Measurements from ENCODE around the gene CRLF1. TPM values are rescaled to one million over a fixed set of nuclear protein-coding genes. Genes with fewer than 3 reads are reported as not detected.

Gene CRLF1
- total RNA-seq, 1 donor from 2014 or later: 2.6 TPM

GRCh38 chr19:18618236-18618635 is 11.6 kb upstream of the CRLF1 start:
- H3K36me3 ChIP-seq (ENCODE audit: control insufficient read depth in 3 of 3, insufficient read depth in 3 of 3, low read length in 3 of 3): no peaks in the 10 kb centered on the region
- no peak overlapping the region for H3K4me3 ChIP-seq (ENCODE audit: low read length in 3 of 3)
- no peaks in the 10 kb centered on the region for H3K9me3 ChIP-seq (ENCODE audit: control insufficient read depth in 3 of 3, low read length in 3 of 3)
- H3K9ac ChIP-seq (ENCODE audit: low read depth in 1 of 3, low read length in 3 of 3): no peak overlapping the region
- H3K4me1 ChIP-seq (ENCODE audit: control insufficient read depth in 3 of 3, insufficient read depth in 3 of 3, low read length in 3 of 3): no peaks in the 10 kb centered on the region
- H3K27me3 ChIP-seq (ENCODE audit: control insufficient read depth in 3 of 3, insufficient read depth in 3 of 3, low read length in 3 of 3): peaks cover 18 to 30% (median 19%) of the 10 kb centered on the region in 3 donors
- no peak overlapping the region for H3K27ac ChIP-seq (ENCODE audit: low read depth, low read length)

DNA sequence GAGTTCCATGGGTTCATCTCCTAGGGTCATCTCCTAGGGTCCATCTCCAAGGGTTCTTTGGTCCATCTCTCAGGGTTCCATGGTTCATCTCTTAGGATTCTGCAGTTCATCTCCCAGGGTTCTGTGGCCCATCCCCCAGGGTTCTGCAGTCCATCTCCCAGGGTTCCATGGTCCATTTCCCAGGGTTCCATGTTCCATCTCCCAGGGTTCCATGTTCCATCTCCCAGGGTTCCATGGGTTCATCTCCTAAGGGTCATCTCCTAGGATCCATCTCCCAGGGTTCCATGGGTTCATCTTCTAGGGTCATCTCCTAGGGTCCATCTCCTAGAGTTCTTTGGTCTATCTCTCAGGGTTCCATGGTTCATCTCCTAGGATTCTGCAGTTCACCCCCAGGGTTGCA is 11.0 kb upstream of the CRLF1 start:
- Histone ChIP-seq H3K9me3 (ENCODE audit: control insufficient read depth in 3 of 3, low read length in 3 of 3) (no peaks in the 10 kb centered on the region), H3K9ac (ENCODE audit: low read depth in 1 of 3, low read length in 3 of 3) (no peak overlapping the region), H3K27ac (ENCODE audit: low read depth, low read length) (no peak overlapping the region), H3K36me3 (ENCODE audit: control insufficient read depth in 3 of 3, insufficient read depth in 3 of 3, low read length in 3 of 3) (no peaks in the 10 kb centered on the region), H3K27me3 (ENCODE audit: control insufficient read depth in 3 of 3, insufficient read depth in 3 of 3, low read length in 3 of 3) (peaks cover 20 to 36% (median 25%) of the 10 kb centered on the region in 3 donors), H3K4me3 (ENCODE audit: low read length in 3 of 3) (no peak overlapping the region), H3K4me1 (ENCODE audit: control insufficient read depth in 3 of 3, insufficient read depth in 3 of 3, low read length in 3 of 3) (peaks cover under 1 to 5% (median 4%) of the 10 kb centered on the region in 3 donors)

DNA sequence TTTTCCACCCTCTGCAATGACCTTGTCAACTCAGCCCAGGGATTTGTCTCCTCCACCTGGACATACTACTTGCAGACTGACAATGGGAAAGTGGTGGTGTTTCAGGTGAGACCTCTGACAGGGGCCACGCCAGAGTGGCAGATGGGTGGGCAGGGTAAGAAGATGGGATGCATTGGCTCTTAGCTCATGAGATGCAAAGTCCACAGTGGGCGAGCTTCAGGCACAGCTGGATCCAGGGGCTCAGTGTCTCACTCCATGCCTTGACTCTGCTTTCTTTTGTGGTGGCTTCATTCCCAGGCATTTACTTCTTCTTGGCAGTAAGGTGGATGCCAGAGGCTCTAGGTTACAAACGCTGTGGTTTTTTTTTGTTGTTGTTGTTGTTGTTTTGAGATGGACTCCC is 9.4 kb upstream of the CRLF1 start:
- Histone ChIP-seq H3K4me1 (ENCODE audit: control insufficient read depth in 3 of 3, insufficient read depth in 3 of 3, low read length in 3 of 3) (peaks cover 12 to 16% (median 13%) of the 10 kb centered on the region in 3 donors), H3K4me3 (ENCODE audit: low read length in 3 of 3) (no peak overlapping the region), H3K9me3 (ENCODE audit: control insufficient read depth in 3 of 3, low read length in 3 of 3) (no peaks in the 10 kb centered on the region), H3K27ac (ENCODE audit: low read depth, low read length) (no peak overlapping the region), H3K27me3 (ENCODE audit: control insufficient read depth in 3 of 3, insufficient read depth in 3 of 3, low read length in 3 of 3) (peaks cover 33 to 49% (median 39%) of the 10 kb centered on the region in 3 donors), H3K9ac (ENCODE audit: low read depth in 1 of 3, low read length in 3 of 3) (no peak overlapping the region), H3K36me3 (ENCODE audit: control insufficient read depth in 3 of 3, insufficient read depth in 3 of 3, low read length in 3 of 3) (no peaks in the 10 kb centered on the region)

- no peak overlapping the region for H3K9ac ChIP-seq (ENCODE audit: low read depth in 1 of 3, low read length in 3 of 3)
- peaks cover 12 to 19% (median 13%) of the 10 kb centered on the region in 3 donors for H3K4me1 ChIP-seq (ENCODE audit: control insufficient read depth in 3 of 3, insufficient read depth in 3 of 3, low read length in 3 of 3)
- H3K4me3 ChIP-seq (ENCODE audit: low read length in 3 of 3): no peak overlapping the region
- peaks cover 53 to 70% (median 58%) of the 10 kb centered on the region in 3 donors for H3K27me3 ChIP-seq (ENCODE audit: control insufficient read depth in 3 of 3, insufficient read depth in 3 of 3, low read length in 3 of 3)
- no peaks in the 10 kb centered on the region for H3K9me3 ChIP-seq (ENCODE audit: control insufficient read depth in 3 of 3, low read length in 3 of 3)
- no peaks in the 10 kb centered on the region for H3K36me3 ChIP-seq (ENCODE audit: control insufficient read depth in 3 of 3, insufficient read depth in 3 of 3, low read length in 3 of 3)
- H3K27ac ChIP-seq (ENCODE audit: low read depth, low read length): no peak overlapping the region
These were observed 7.1 kb upstream of the CRLF1 start for GRCh38 chr19:18613589-18614234.

DNA sequence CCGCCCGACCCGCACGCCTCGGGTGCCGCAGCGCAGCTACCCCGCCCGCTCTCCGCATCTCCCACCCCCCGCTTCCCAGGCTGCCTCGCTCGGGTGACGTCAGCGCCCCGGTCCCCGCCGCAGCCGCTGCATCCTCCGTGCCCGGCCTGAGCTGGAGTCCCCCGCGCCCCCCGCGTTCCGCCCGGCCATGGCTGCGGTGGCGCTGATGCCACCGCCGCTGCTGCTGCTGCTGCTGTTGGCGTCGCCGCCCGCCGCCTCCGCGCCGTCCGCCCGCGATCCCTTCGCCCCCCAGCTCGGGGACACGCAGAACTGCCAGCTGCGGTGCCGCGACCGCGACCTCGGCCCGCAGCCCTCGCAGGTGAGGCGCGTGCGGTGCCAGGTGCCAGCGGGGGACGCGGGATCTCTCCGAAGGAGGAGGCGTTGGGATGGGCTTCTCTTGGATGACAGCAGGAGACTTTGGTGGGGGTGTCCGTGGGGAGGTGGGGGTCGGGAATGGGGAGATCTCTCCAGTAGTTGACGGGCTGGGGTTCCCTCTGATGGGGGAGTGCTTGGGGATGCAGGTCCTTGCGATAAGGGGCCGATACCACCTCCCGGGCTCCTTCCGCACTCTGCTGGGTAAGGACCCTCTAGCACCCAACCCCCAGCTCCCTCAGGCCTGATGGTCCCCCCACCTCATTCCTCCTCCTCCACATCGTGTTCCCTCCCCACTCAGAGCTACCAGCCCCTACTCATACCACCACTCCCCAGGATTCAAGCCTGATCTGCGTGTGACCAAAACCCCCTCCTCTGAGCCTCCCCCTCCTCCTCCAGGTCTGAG is 6.4 kb upstream of the CRLF1 start, which contains the start of gene TMEM59L:
TMEM59L (plus strand) TSS at position 99 of the 817 bp plus-strand sequence; CDS start at position 188, 89 bp downstream.
- peaks cover 12 to 19% (median 13%) of the 10 kb centered on the region in 3 donors for H3K4me1 ChIP-seq (ENCODE audit: control insufficient read depth in 3 of 3, insufficient read depth in 3 of 3, low read length in 3 of 3)
- H3K27ac ChIP-seq (ENCODE audit: low read depth, low read length): no peak within 1 kb of the TSS
- H3K36me3 ChIP-seq (ENCODE audit: control insufficient read depth in 3 of 3, insufficient read depth in 3 of 3, low read length in 3 of 3): no peaks in the 10 kb centered on the region
- H3K9me3 ChIP-seq (ENCODE audit: control insufficient read depth in 3 of 3, low read length in 3 of 3): no peaks in the 10 kb centered on the region
- peak within 1 kb of the TSS in 1 of 3 donors; percentile 40 for H3K9ac ChIP-seq (ENCODE audit: low read depth in 1 of 3, low read length in 3 of 3)
- H3K4me3 ChIP-seq (ENCODE audit: low read length in 3 of 3): peak within 1 kb of the TSS in 2 of 3 donors; percentile 54 to 63
- peaks cover 60 to 77% (median 65%) of the 10 kb centered on the region in 3 donors for H3K27me3 ChIP-seq (ENCODE audit: control insufficient read depth in 3 of 3, insufficient read depth in 3 of 3, low read length in 3 of 3)

DNA sequence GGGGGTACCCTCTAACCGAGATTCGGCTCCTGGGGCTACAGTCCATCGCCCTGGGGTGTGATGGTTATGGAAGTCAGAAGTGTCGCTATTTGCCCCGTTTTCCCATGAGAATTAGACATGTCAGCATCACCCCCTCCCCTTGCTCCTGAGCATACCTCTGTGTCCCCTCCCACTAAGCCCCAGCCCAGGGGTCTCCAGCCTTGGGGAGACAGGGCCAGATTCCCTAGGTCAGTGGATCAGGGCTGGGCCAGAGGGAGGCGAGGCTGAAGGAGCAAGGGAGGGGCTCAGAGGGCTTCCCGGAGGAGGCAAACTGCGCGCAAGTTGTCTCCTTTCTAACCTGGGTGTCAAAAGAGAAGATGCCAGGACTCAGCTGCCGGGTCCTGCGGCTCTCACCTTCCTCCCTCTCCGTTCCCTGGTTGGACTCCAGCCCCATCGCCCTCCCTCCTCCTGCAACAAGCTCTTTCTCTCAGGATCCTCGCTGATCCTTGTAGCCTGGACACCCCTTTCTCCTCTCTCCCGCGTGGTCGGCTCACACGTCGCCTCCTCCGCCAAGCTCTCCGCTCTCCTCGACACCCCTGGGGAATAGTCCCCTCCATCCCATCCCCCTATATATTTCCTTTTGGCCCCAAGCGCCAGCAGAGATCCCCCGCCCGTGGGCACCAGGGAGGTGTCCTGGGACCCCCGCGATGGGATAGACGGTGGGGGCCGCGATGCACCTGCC is 5.6 kb upstream of the CRLF1 start:
- H3K27me3 ChIP-seq (ENCODE audit: control insufficient read depth in 3 of 3, insufficient read depth in 3 of 3, low read length in 3 of 3): peaks cover 68 to 77% (median 70%) of the 10 kb centered on the region in 3 donors
- no peaks in the 10 kb centered on the region for H3K9me3 ChIP-seq (ENCODE audit: control insufficient read depth in 3 of 3, low read length in 3 of 3)
- H3K27ac ChIP-seq (ENCODE audit: low read depth, low read length): no peak overlapping the region
- H3K36me3 ChIP-seq (ENCODE audit: control insufficient read depth in 3 of 3, insufficient read depth in 3 of 3, low read length in 3 of 3): no peaks in the 10 kb centered on the region
- peak overlapping the region in 2 of 3 donors; percentile 54 to 63 for H3K4me3 ChIP-seq (ENCODE audit: low read length in 3 of 3)
- H3K9ac ChIP-seq (ENCODE audit: low read depth in 1 of 3, low read length in 3 of 3): no peak overlapping the region
- H3K4me1 ChIP-seq (ENCODE audit: control insufficient read depth in 3 of 3, insufficient read depth in 3 of 3, low read length in 3 of 3): peaks cover 12 to 26% (median 20%) of the 10 kb centered on the region in 3 donors

DNA sequence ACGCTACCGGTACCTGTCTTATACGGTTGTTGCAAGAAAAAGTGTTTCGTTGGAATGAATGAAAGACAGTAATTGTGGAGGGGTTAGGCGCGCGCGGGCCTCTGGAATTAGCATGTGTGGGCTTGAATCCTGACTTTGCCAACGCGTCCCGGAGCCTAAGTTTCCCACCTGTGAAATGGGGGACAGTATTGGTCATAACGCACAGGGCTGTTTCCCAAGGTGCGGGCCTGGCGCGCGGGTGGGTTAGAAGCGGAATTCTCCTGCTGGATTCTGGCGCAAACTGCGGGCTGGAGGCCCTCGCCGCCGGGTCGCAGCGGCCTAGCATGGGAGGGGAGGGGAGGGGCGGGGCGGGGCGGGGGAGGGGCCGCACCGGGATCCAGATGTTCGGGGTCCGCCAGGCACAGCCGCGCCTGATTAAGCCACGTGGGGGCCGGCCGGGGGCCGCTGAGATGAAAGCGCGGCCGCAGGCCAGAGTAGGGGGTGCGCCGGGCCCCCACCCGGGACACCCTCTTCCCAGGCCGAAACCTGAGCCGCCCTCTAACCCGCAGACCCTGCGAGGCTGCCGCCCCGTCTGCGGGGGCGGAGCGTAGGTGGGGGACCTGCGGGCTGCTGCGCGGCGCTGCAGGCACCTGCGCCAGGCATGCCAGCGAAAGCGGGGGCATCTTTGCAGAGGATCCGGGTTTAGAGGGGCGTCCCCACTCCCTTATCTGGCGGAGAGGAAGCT is 4.9 kb upstream of the CRLF1 start:
- Histone ChIP-seq H3K9me3 (ENCODE audit: control insufficient read depth in 3 of 3, low read length in 3 of 3) (no peaks in the 10 kb centered on the region), H3K36me3 (ENCODE audit: control insufficient read depth in 3 of 3, insufficient read depth in 3 of 3, low read length in 3 of 3) (no peaks in the 10 kb centered on the region), H3K4me1 (ENCODE audit: control insufficient read depth in 3 of 3, insufficient read depth in 3 of 3, low read length in 3 of 3) (peaks cover 12 to 28% (median 21%) of the 10 kb centered on the region in 3 donors), H3K9ac (ENCODE audit: low read depth in 1 of 3, low read length in 3 of 3) (peak overlapping the region in 1 of 3 donors; percentile 25), H3K27ac (ENCODE audit: low read depth, low read length) (no peak overlapping the region), H3K4me3 (ENCODE audit: low read length in 3 of 3) (no peak overlapping the region), H3K27me3 (ENCODE audit: control insufficient read depth in 3 of 3, insufficient read depth in 3 of 3, low read length in 3 of 3) (peaks cover 69 to 73% (median 69%) of the 10 kb centered on the region in 3 donors)

DNA sequence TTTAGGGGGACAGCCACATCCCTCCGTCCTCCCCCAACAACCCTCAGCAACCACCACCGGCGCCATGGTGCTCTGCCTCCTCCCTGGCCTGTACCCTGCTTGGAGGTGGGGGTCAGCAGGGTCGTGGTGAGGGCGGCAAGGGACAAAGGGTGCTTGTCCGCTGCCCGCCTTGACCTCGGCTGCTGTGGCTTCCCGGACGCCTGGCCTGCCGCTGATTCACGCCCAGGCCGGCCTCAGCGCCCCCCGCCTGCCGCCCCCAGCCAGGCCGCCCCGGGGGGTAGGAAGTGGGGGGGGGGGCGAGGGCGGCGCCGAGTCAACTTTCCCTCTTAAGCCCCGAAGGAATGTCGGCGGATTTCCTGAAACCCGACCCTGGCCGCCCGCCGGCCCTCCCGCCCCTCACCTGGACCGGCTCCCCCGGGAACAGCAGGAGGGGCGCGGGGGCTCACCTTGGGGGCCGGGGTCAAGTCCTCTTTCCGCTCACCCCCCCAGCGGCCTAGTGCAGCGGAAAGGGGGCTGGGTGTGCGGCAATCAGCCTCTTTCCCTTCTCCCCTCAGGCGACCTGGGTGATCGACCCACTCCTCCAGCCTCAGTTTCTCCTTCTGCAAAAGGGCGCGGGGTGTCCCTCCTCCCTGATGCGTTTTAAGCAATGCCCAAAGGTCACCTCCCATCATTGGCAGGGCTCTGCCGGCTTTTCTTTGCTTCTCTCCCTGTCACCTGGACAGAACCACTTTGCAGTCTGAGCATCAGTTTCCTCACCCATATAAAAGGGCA is 4.1 kb upstream of the CRLF1 start:
- Histone ChIP-seq H3K4me1 (ENCODE audit: control insufficient read depth in 3 of 3, insufficient read depth in 3 of 3, low read length in 3 of 3) (peaks cover 12 to 28% (median 21%) of the 10 kb centered on the region in 3 donors), H3K4me3 (ENCODE audit: low read length in 3 of 3) (no peak overlapping the region)

DNA sequence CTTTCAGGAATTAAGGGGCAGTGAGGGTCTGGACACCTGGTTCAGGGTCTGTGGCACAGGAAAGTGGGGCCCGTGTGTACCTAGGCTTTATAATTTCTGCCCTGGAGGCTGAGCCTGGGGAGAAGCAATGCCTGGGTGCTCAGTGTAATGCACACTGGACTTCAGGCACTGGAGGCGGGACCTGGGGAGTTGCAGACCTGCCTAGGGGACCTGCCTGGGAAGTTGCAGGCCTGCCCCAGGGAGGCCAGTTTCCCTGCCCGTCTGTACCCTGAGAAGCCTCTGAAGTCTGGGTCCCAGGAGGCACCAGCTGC is 3.6 kb upstream of the CRLF1 start:
- Histone ChIP-seq H3K4me3 (ENCODE audit: low read length in 3 of 3) (no peak overlapping the region), H3K9ac (ENCODE audit: low read depth in 1 of 3, low read length in 3 of 3) (no peak overlapping the region), H3K9me3 (ENCODE audit: control insufficient read depth in 3 of 3, low read length in 3 of 3) (no peaks in the 10 kb centered on the region), H3K27ac (ENCODE audit: low read depth, low read length) (no peak overlapping the region), H3K27me3 (ENCODE audit: control insufficient read depth in 3 of 3, insufficient read depth in 3 of 3, low read length in 3 of 3) (peaks cover 72 to 81% (median 76%) of the 10 kb centered on the region in 3 donors), H3K36me3 (ENCODE audit: control insufficient read depth in 3 of 3, insufficient read depth in 3 of 3, low read length in 3 of 3) (no peaks in the 10 kb centered on the region), H3K4me1 (ENCODE audit: control insufficient read depth in 3 of 3, insufficient read depth in 3 of 3, low read length in 3 of 3) (peaks cover 12 to 31% (median 21%) of the 10 kb centered on the region in 3 donors)

More for the DNA sequence above, 4.1 kb upstream of the CRLF1 start:
- Histone ChIP-seq H3K27ac (ENCODE audit: low read depth, low read length) (no peak overlapping the region), H3K27me3 (ENCODE audit: control insufficient read depth in 3 of 3, insufficient read depth in 3 of 3, low read length in 3 of 3) (peaks cover 69 to 78% (median 74%) of the 10 kb centered on the region in 3 donors), H3K9ac (ENCODE audit: low read depth in 1 of 3, low read length in 3 of 3) (peak overlapping the region in 1 of 3 donors; percentile 25), H3K9me3 (ENCODE audit: control insufficient read depth in 3 of 3, low read length in 3 of 3) (no peaks in the 10 kb centered on the region), H3K36me3 (ENCODE audit: control insufficient read depth in 3 of 3, insufficient read depth in 3 of 3, low read length in 3 of 3) (no peaks in the 10 kb centered on the region)
